HG03565 (cell line): Measurements from ENCODE around the gene NTF3.

ENCODE experiments used
- ATAC-seq: cut with Tn5 transposase; IDR thresholded peaks from one replicate; pipeline ENCODE4 v1.9.1; 2021; ENCODE audit warnings: mild to moderate bottlenecking, moderate library complexity; ENCODE audit not compliant: unreplicated experiment

The NTF3 gene

DNA sequence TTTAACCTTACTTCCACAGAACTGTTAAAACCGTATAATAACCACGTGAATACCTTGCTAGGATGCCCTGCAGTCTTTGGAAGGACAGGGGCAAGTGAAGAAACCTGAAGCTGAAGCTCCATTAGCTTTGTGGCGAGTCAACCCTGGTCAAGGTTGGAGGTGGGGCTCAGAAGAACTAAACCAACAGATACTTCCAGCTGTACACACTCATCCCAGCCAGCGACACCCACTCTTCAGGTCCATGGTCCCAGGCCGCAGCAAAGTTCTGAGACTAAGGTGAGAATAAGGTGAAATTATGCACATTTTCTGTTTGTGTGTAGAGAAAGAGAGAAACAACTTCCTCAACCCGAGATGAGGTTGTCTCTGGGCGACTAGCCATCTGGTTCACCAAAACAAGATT lies 77.6 kb downstream of the NTF3 start:
- no peak for ATAC-seq

DNA sequence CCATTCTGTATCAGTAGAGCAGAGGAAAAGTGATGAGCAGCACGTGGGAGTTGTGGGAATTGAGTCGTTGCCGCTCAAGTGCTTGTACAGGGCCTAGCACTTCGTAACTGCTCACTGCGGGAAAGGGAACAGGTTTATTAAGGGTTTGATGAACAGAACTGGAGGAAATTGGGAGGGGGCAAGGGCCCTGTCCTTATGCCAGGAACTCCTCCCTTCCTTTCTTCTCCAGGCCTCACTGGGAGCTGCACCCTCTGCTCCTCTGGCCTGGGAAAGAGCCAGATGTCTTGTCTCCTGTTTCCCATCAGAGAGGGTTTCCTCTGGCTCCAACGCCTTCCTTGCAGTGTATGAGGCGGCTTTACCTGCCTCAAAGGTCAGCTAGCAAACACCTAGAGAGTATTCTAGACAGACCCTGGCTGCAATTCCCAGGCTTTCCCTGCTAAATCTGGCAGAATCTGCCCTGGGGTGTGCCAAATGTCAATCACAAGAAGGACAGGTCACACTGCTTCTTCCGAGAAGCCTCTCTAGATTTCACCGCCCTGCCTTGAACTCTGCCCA lies 78.4 kb downstream of the NTF3 start:
- ATAC-seq = no peak

DNA sequence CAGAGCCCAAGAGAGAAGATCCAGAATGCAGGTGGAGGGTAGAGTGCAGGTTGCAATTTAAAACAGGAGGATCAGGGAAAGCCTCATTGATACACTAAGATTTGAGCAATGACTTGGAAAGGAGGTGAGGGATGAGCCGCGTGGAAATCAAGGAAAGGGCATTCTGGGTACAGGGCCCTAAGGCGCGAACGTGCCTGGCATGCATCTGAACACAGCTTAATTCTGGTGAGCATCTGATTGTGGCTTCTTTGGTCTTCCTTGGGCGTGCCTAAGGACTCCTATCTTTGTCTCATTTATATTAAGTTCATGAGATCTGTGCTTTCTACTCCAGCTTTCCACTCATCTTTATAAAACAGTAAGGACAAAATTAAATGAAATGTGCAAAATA lies 79.3 kb downstream of the NTF3 start:
- no peak for ATAC-seq

DNA sequence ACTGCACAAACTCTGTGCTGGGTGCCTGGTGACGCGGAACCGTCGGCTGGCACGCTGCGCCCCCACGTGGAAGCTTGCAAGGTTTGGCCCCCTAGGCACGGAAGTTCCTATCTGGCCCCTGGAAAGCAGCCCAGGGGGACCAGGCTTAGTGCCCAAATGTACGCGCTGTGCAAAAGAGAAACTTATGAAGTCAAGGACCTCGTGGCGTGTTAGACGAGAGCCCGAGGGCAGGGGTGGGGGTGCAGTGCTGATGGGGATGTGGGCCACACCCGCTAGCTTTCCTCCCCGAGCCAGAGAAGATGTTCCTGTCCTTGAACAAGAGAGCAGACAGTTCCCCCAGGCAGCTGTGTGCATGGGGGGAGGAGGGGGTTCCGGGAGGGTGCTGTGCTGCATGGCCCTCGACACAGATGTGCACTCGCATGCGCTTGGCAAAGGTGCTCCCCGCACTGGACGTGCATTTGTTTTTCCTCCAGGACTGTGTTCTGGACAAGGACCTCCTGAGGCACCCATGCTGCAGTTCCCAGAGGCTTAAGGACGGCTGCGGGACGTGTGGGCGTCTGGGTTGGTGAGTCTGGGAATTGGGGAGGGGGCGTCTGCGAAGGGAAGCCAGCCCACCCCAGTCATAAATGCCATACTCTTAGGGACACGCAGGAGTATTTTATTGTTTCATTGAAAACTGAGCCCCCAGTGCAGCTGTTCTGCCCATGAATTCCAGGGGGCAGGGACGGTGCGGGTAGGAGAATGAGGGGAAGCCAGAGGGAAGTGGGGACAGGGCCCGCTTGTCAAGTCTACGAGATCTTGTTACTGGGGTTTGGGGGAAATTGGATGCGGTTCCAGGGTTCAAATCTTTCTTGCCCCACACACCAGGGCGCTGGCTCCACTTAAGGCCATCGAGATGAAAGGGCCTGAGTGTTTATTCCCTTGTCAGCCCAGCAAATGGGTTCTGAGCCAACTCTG lies 80.0 kb downstream of the NTF3 start:
- no peak for ATAC-seq

DNA sequence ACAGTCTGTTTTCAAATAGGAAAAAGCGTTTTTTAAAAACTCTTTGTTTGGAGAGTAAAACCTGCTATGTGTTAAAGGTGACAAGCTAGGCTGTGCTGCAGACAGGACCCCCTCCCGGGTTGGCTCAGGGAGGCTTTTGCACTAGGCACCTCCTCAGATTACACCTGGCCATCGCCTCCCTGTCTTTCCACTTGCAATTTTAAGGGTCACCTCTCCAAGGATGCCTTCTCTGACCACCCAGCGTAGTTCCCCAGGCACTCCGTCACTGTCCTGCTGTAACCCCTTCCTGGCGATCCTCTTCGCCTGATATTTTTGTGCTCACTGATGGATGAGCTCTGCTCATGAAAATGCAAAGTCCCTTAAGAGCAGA lies 80.7 kb downstream of the NTF3 start:
- no peak for ATAC-seq

- no peak for ATAC-seq
Measured at GRCh38 chr12:5513406-5513805, 81.5 kb downstream of the NTF3 start.

GRCh38 chr12:5514016-5514415 lies 82.1 kb downstream of the NTF3 start:
- ATAC-seq = no peak

DNA sequence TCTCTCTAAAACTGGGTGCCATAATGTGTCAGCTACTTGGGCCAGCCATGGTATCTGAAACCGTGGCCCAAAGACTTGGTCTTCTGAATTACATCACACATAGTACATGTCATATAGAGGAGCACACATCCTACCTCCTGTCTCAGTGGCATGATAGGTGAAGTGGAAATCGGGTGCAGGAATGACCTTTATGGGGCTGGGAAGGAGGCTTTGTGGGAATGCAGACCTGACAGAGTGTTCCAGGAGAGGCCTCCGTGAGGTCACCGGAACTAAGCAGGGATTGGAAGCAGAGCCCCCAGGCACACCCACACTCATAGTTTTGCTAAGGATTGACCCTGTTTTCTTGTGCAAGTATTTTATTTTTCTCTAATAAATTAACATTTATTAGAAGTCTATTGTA lies 82.6 kb downstream of the NTF3 start:
- no peak for ATAC-seq

DNA sequence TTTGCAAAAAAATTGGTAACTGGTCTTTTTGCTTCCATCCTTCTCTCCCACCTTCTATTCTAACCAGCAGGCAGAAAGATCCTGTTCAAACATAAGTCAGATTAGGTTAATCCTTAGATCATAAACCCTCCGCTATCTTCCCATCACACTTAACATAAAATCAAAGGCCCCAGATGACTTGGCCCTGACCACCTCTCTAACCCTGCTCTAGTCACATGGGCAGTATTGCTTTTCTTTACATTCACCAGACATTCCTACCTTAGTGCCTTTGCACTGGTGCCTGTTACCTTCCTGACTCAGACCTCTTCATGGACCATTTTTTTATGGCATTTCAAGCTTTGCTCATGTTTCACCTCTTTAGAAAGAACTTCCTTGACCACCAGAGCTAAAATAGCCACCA lies 83.5 kb downstream of the NTF3 start:
- no peak for ATAC-seq

- no peak for ATAC-seq
Measured at GRCh38 chr12:5516371-5517241, 84.7 kb downstream of the NTF3 start.

DNA sequence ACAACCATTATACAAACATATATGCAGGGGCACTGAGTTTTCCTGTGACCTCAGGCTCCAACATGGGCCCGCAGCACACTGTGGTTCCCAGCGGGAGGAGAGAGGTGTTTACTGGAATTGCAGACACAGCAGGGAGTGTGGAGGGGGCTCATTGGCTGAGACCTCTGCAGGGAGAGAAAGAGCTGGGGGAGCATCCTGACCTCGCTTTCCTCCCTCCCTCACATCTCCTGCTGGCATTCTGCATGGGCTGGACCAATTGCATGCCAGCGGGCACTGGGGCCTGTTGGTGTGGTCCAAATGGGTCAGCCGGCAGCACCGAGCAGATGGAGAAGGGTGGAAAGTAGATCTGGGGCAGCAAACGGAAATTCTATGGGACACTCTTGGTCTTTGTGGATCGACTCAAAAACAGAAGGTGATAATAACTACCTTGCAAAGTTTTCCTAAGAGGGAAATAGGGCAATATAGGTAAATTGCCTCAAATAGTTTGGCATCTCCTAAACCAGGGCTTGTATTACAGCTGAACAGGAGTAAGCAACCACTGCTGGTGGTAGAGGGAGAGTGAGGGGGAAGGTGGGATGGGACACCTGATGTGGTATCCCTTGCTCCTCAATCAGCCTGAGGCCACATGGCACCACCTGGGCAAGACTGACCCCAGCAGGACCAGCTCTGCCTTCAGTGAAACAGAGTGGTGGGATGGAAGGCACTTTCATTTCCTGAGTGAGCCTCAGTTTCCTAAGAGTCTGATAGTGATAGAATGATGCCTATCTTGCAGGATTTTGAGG lies 86.9 kb downstream of the NTF3 start:
- ATAC-seq = no peak

DNA sequence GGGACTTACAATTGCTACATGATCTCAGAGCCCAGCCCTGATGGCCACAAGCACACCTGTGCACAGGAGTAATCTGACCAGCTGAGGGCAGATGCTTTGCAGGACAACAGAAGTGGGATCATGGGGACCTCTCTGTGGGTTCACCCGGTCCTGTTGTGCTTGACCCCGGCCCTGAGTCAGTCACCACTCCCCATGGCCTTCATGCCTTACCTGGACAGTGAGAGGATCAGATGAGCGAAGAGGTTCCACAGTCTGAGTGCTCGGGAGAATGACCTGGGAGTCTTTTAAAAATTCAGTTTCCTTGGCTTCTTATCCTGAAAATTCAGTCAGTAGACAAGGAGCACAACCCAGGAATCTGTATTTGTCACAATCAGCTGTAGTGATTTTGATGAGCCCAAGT lies 88.1 kb downstream of the NTF3 start:
- no peak for ATAC-seq

DNA sequence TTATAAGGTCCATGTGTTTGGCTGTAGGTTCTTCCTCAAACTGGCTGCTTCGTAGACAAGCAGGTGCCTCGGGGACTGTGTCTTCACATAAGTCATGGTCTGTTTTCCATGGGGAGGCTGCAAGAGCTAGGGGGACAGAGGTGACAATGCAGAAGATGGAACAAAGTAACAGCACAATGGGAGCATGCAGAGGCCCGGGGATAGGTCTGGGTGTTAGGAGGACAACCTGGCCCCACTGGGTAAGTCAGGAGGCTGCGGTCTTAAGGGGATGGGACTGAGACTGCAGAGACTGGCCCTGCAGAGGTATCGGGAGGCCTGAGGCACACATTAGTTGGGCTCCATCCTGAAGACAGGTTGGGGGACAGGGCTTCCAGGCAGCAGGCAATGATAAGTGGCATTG lies 88.9 kb downstream of the NTF3 start:
- no peak for ATAC-seq

GRCh38 chr12:5521456-5522325 lies 89.8 kb downstream of the NTF3 start:
- no peak for ATAC-seq

- no peak for ATAC-seq
Measured at GRCh38 chr12:5522432-5523335, 90.8 kb downstream of the NTF3 start.

DNA sequence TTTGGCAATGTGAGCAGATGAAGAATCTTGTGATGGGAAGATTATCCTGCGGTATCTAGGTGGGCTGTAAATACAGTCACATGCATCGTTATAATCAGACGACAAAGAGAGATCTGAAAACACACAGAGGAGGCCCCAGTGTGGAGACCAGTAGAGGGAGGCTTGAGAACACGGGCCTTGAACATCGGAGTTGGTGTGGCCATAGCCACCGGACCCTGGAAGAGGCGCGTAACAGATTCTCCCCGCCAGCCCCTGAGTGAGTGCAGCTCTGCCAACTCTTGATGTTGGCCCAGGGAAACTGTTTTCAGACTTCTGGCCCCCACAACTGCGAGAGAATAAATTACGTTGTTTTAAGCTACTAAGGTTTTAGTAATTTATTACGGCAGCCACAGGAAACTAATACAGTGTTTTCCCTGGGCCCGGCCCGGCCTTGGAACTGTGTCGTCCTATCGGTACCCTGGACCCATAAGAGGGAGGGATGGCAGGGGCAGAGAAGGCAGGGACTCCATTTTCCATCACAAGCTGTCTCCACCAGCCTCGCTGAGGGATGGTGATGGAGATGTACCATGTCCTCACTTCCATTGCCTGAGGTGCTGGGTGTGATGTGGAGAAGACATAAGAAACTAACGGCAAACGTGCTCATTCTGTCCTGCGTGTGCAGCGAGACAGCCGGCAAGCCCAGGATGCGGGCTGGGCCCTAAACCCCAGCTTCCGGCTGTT lies 91.6 kb downstream of the NTF3 start:
- ATAC-seq = no peak

- ATAC-seq = no peak
Measured at GRCh38 chr12:5524116-5524768, 92.3 kb downstream of the NTF3 start.
